GM19463 (cell line): Measurements from ENCODE around the gene VSIR.

Source experiments
- ATAC-seq: cut with Tn5 transposase; IDR thresholded peaks from one replicate; pipeline ENCODE4 v1.9.1; 2021; ENCODE audit warnings: mild to moderate bottlenecking, moderate library complexity; ENCODE audit not compliant: unreplicated experiment

Gene VSIR

DNA sequence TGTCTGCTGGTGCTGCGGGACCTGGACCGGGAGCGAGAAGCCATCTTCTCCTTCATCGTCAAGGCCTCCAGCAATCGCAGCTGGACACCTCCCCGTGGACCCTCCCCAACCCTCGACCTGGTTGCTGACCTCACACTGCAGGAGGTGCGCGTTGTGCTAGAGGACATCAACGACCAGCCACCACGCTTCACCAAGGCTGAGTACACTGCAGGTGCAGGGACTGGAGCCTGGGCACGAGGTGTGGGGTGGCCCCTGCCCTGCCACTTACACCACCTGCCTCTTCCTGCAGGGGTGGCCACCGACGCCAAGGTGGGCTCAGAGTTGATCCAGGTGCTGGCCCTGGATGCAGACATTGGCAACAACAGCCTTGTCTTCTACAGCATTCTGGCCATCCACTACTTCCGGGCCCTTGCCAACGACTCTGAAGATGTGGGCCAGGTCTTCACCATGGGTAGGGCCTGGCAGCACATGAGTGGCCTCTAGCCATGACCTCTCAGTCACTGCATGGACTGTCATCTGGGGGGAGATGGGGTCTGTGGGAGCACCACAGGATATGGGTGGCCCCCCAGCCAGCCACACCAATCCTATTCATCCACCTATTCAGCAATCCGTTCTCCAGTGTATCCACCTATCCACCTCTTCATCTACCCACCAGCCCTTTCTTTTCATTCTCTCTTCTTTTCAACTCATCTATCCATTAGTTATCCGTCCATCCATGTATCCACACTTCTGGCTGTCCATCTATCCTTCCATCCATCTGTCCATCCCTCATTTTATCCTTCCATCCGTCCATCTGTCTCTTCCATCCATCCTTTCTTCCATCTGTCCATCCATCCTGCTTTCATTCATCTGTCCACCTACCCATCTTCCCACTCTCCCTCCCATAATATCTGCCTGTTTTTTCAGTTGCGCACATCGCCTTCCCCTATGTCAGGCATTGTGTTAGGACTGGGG is 34.5 kb upstream of the VSIR start:
- ATAC-seq = no peak

- ATAC-seq = no peak
Observed at GRCh38 chr10:71806704-71807556, 33.6 kb upstream of the VSIR start.

GRCh38 chr10:71805776-71806703 is 32.7 kb upstream of the VSIR start:
- ATAC-seq = no peak

DNA sequence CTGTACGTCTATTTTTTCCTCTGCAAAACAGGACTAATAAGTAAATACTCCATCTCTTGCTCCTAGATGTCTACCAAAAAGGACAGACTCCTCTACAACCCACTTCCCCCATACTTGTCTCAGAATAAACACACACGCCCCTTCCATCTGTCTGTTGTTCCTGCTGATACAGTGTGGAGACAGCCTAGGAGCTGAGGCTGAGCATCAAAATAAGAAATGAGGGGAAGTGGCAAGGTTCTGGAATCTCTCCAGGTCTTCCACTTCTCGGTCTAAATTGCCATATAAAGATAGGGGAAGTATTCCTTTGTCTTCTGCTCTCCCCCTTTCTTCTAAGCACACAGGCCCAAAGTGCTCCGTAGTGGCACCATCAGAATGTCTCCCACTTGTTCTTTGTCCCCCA is 30.8 kb upstream of the VSIR start:
- no peak for ATAC-seq

DNA sequence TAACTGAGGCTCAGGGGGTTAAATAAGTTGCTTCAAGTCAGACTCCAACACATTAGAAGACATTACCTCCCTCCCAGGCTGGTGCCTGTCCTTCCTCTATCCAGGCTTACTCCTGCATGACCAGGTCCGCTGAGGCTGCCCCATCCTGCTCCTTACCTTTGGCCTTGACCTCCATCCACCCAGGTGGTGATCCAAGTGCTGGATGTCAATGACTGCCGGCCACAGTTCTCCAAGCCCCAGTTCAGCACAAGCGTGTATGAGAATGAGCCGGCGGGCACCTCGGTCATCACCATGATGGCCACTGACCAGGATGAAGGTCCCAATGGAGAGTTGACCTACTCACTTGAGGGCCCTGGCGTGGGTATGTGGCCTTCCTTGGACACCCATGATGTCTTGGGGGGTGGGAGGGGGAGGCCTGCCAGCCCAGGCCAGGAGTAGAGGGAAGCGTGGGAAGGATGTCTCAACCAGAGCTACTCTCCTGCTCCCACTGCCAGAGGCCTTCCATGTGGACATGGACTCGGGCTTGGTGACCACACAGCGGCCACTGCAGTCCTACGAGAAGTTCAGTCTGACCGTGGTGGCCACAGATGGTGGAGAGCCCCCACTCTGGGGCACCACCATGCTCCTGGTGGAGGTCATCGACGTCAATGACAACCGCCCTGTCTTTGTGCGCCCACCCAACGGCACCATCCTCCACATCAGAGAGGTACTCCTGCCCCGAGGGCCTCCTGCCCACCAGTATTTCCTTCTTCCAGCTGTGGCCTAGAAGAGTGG is 29.6 kb upstream of the VSIR start:
- no peak for ATAC-seq

- no peak for ATAC-seq
Observed at GRCh38 chr10:71802235-71802634, 28.9 kb upstream of the VSIR start.

DNA sequence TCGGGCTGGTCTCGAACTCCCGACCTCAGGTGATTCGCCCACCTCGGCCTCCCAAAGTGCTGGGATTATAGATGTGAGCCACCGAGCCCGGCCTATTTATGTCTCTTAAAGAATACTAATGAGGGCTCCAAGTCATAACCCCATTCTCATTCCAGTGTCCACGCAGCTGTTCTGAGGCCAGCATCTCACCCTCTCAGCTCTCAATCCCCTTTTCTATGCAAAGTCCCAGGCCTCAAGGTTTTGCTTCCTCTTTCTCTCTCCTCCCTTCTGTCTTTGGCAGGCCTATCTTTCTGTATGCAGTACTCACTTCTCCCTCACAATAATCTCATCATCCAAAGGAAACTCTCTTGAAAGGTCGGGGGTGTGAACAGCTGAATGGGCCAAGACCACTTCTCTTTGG is 28.0 kb upstream of the VSIR start:
- ATAC-seq = peak; percentile 89

DNA sequence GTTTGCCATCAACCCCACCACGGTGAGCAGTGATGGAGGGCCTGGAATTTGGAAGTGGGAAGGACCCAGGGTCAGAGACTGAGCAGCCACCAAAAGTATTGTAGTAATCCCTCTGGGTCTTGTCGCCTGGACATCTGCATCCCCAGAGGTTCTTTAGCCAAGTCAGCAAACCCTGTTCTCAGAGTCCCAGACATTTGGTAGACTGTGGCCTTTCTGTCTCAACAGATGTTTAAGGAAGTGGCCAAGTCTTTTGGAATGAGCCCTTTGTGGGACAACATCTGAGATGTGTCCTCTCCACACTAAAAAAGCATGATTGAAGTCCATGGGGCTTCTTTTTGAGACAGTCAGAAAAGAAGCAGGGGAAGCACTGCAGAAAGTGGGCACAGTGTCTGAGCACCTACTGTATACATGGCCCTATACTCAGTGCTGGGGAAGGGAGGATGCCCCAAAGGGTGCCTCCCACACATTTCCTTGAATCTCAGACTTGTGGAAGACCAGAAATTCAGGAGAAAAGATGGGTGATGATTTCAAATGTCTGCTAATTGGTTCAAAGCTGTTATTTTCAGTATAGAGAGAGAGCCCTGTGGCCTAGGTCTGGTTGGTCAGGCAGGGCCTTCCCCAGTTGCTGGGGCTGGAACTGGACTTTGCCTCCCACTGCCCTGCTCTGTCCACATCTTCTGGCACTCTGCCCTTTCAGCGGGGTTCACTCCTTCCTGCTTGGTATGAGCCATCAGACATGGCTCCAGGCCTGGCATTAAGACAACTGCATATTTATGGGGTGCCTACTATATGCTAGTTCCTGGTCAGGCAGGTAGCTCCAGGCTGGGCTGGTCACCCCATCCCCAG is 26.5 kb upstream of the VSIR start:
- ATAC-seq = no peak

- no peak for ATAC-seq
Observed at GRCh38 chr10:71799112-71799511, 25.8 kb upstream of the VSIR start.

DNA sequence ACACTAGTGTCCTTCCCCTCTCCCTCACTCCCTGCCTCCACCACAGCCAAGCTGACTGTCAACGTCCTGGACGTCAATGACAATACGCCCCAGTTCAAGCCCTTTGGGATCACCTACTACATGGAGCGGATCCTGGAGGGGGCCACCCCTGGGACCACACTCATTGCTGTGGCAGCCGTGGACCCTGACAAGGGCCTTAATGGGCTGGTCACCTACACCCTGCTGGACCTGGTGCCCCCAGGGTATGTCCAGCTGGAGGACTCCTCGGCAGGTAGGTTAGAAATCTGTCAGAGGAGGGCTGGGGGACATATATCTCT is 24.9 kb upstream of the VSIR start:
- ATAC-seq = no peak

GRCh38 chr10:71797533-71798307 is 24.4 kb upstream of the VSIR start:
- ATAC-seq = no peak

- no peak for ATAC-seq
Observed at GRCh38 chr10:71796749-71797405, 23.6 kb upstream of the VSIR start.

DNA sequence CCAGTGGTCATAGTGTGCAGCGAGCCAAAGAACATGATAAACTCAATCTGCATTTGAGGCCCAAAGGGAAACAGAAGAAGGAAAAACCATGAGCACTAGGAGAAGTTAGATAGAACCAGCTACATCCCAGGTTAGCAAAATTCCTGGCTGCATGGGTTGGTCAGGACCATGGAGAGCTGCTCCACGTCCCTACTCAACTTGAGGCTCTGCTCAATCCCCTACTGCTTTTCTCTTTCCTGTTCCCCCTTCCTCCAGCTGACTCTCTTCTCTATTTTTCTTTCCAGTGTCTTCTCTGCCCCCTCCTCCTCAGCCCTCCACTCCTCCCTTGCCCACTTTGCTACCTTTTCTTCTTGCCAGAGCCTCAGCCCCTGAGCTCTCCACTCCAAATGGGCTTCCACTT is 21.9 kb upstream of the VSIR start:
- no peak for ATAC-seq

- ATAC-seq = no peak
Observed at GRCh38 chr10:71790749-71791440, 17.6 kb upstream of the VSIR start.

DNA sequence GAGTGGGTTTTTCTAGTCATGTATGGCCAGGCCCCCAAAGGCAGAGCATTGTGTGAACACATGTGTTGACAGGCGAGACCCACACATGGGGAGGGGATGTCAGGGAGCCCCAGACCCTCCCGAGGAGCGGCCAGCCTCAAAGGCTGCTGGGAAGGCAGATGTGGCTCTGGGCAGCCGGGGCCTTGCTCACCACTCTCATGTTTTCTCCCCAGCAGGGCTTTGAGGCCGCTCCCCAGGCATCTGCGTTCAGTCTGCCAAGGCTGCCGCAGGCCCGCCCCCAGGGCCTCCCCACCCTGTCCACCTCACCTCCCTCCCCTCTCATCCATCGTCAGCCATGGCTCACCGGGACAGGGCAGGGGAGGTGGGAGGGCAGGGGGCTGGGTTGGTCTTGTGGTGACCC is 16.6 kb upstream of the VSIR start:
- ATAC-seq = no peak

GRCh38 chr10:71788954-71789353 is 15.6 kb upstream of the VSIR start:
- no peak for ATAC-seq

GRCh38 chr10:71784679-71785272 is 11.5 kb upstream of the VSIR start:
- no peak for ATAC-seq
